ENCODE data around the gene KIF25. TPM values are rescaled to one million over a fixed set of nuclear protein-coding genes. Genes with fewer than 3 reads are reported as not detected.

The KIF25 gene
- total RNA-seq, 2 donors from 2014 or later = 0.28 to 0.82 TPM

- Histone ChIP-seq H3K9me3 (no peaks in the 10 kb centered on the region), H3K4me1 (replicated peaks) (no peaks in the 10 kb centered on the region), H3K27ac (no peak overlapping the region), H3K36me3 (no peaks in the 10 kb centered on the region), H3K27me3 (replicated peaks; ENCODE audit: insufficient read depth) (no peaks in the 10 kb centered on the region), H3K4me3 (no peak overlapping the region)
- whole genome bisulfite sequencing = 89% methylated on average over 27 of the region's 28 CpGs
- DNase-seq (ENCODE audit: low spot score) = no peak
- TF ChIP-seq, protein P1, sequence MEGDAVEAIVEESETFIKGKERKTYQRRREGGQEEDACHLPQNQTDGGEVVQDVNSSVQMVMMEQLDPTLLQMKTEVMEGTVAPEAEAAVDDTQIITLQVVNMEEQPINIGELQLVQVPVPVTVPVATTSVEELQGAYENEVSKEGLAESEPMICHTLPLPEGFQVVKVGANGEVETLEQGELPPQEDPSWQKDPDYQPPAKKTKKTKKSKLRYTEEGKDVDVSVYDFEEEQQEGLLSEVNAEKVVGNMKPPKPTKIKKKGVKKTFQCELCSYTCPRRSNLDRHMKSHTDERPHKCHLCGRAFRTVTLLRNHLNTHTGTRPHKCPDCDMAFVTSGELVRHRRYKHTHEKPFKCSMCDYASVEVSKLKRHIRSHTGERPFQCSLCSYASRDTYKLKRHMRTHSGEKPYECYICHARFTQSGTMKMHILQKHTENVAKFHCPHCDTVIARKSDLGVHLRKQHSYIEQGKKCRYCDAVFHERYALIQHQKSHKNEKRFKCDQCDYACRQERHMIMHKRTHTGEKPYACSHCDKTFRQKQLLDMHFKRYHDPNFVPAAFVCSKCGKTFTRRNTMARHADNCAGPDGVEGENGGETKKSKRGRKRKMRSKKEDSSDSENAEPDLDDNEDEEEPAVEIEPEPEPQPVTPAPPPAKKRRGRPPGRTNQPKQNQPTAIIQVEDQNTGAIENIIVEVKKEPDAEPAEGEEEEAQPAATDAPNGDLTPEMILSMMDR (IDR thresholded peaks at IDR 0.05) = no peak
- no peak for TF ChIP-seq POLR2AphosphoS5 (IDR thresholded peaks at IDR 0.05)
- intact Hi-C loops (cut with DNase I) = no loop called here
Measured at GRCh38 chr6:168091381-168092264, 94.2 kb downstream of the KIF25 start.

DNA sequence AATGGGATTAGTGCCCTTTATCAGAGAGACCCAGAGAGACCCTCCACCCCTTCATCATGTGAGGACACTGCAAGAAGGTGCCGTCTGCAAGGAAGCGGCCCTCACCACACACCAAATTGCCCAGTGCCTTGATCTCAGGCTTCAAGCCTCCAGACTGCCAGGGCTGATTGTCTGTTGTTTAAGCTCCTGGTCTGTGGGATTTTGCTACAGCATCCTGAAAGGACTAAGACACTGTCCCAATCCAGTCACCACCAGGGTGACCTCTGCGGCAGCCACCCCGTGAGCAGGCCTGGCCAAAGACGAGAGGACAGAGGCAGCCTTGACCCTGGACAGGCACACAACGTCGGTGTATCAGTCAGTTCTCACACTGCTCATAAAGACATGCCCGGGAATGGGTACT lies 95.1 kb downstream of the KIF25 start:
- no peak for DNase-seq (ENCODE audit: low spot score)
- H3K9me3 ChIP-seq = no peaks in the 10 kb centered on the region
- H3K4me1 ChIP-seq (replicated peaks) = no peaks in the 10 kb centered on the region
- intact Hi-C loops (cut with DNase I) = no loop called here
- WGBS = 95% methylated on average over 6 of the region's 8 CpGs
- no peak overlapping the region for H3K27ac ChIP-seq
- TF ChIP-seq POLR2A (IDR thresholded peaks at IDR 0.05) (no peak), POLR2AphosphoS5 (IDR thresholded peaks at IDR 0.05) (no peak)
- TF ChIP-seq, protein P1 (IDR thresholded peaks at IDR 0.05) = no peak
- no peaks in the 10 kb centered on the region for H3K36me3 ChIP-seq
- H3K4me3 ChIP-seq = no peak overlapping the region
- no peaks in the 10 kb centered on the region for H3K27me3 ChIP-seq (replicated peaks; ENCODE audit: insufficient read depth)

GRCh38 chr6:168093071-168093505 lies 95.6 kb downstream of the KIF25 start:
- no peak for DNase-seq (ENCODE audit: low spot score)
- Histone ChIP-seq H3K9me3 (no peaks in the 10 kb centered on the region), H3K4me1 (replicated peaks) (no peaks in the 10 kb centered on the region), H3K4me3 (no peak overlapping the region), H3K36me3 (no peaks in the 10 kb centered on the region), H3K27me3 (replicated peaks; ENCODE audit: insufficient read depth) (no peaks in the 10 kb centered on the region), H3K27ac (no peak overlapping the region)
- WGBS = 86% methylated on average over 12 of the region's 12 CpGs
- TF ChIP-seq, protein P1 (IDR thresholded peaks at IDR 0.05) = no peak
- no peak for TF ChIP-seq POLR2A (IDR thresholded peaks at IDR 0.05)
- TF ChIP-seq POLR2AphosphoS5 (IDR thresholded peaks at IDR 0.05) = no peak
- intact Hi-C loops (cut with DNase I) = no loop called here

GRCh38 chr6:168093634-168094033 lies 96.2 kb downstream of the KIF25 start:
- WGBS = 92% methylated on average over 11 of the region's 11 CpGs
- H3K4me3 ChIP-seq = no peak overlapping the region
- DNase-seq (ENCODE audit: low spot score) = no peak
- TF ChIP-seq POLR2AphosphoS5 (IDR thresholded peaks at IDR 0.05) = no peak
- H3K27ac ChIP-seq = no peak overlapping the region
- H3K36me3 ChIP-seq = no peaks in the 10 kb centered on the region
- no peaks in the 10 kb centered on the region for H3K4me1 ChIP-seq (replicated peaks)
- intact Hi-C loops (cut with DNase I) = no loop called here
- H3K9me3 ChIP-seq = no peaks in the 10 kb centered on the region
- H3K27me3 ChIP-seq (replicated peaks; ENCODE audit: insufficient read depth) = no peaks in the 10 kb centered on the region

Other genes with a start within 250 kb of the KIF25 start
- 100 to 1,000 TPM; 171 to 204 TPM for gene AFDN, start 170.8 kb upstream of the KIF25 start, total RNA-seq
- gene FRMD1, start 81.5 kb downstream of the KIF25 start, total RNA-seq = 1 to 10 TPM in 1 of 2 donors, under 1 TPM in 1; 0.18 to 2.2 TPM